ENCODE data around the gene IL1R1. TPM values are rescaled to one million over a fixed set of nuclear protein-coding genes. Genes with fewer than 3 reads are reported as not detected.
"Not testable (repeated sequence)": the region's sequence is repeated elsewhere in the genome, so short reads cannot be mapped to it uniquely, and the experiment has no call there.

Gene IL1R1
- total RNA-seq, 1 experiment from 2014 or later: 5.2 TPM

DNA sequence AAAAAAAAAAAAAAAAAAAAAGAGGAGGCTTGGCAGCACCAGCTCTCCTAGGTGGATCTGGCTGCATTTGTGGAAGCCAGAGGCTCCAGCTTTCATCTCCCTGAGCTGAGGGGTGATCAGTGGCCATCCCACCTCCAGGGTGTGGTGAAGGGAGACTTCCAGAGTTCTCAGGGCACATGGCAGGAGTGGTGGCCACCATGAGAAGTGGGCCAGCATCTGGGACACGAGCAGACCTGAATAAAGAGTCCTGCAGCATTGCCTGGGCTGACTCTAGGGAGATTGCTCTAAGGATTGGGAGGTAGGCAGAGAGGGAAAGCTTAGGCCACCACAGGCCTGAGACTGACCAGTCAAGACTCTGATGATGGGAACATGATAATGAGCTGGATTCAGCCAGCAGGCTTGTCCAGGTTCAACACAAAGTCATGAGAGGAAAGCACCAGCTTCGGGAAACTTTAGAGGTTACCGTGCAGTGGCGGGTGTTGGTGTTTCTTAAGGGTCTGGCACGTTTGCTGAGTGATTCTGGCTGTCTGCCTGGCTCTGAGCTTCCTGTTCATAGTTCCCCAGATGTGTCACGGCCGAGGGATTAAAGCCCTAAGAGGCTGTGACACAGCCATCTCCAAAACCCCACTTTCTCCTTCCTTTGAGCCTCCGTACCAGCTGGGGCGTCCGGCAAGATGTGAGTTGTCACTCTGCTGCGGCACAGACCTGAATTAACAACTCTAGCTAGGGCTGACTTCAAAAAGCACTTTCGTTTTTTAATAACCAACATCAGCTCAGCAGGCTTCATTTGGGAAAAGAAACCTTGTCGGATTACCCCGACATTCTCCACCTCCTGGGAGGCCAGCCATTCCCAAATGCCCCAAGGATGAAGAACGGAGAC lies 38.3 kb upstream of the IL1R1 start:
- TF ChIP-seq, protein P1, sequence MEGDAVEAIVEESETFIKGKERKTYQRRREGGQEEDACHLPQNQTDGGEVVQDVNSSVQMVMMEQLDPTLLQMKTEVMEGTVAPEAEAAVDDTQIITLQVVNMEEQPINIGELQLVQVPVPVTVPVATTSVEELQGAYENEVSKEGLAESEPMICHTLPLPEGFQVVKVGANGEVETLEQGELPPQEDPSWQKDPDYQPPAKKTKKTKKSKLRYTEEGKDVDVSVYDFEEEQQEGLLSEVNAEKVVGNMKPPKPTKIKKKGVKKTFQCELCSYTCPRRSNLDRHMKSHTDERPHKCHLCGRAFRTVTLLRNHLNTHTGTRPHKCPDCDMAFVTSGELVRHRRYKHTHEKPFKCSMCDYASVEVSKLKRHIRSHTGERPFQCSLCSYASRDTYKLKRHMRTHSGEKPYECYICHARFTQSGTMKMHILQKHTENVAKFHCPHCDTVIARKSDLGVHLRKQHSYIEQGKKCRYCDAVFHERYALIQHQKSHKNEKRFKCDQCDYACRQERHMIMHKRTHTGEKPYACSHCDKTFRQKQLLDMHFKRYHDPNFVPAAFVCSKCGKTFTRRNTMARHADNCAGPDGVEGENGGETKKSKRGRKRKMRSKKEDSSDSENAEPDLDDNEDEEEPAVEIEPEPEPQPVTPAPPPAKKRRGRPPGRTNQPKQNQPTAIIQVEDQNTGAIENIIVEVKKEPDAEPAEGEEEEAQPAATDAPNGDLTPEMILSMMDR (IDR thresholded peaks at IDR 0.05; ENCODE audit: unreplicated experiment): no peak
- Mint-ChIP-seq H3K27ac (ENCODE audit: low read depth, unreplicated experiment) (peak overlapping the region; percentile 89), H3K4me1 (ENCODE audit: insufficient read depth, unreplicated experiment) (peaks cover 29% of the 10 kb centered on the region), H3K36me3 (ENCODE audit: insufficient read depth, unreplicated experiment) (no peaks in the 10 kb centered on the region), H3K9me3 (ENCODE audit: unreplicated experiment) (no peaks in the 10 kb centered on the region), H3K27me3 (ENCODE audit: insufficient read depth, unreplicated experiment) (no peaks in the 10 kb centered on the region), H3K4me3 (ENCODE audit: unreplicated experiment) (peak overlapping the region; percentile 65)
- intact Hi-C loops (cut with micrococcal nuclease): no loop called here
- DNase-seq (ENCODE audit: unreplicated experiment): peak; percentile 82
- BruUV-seq (replicated peaks): no TSS peak
- CTCF ChIA-PET: interaction anchor here (0.5 to 0.7 kb wide), 5 partner anchors 125 to 1400 kb away, joined by 3 read pairs; no protein-coding TSS in a partner anchor
- POLR2A ChIA-PET: interaction anchor here (0.5 to 1.3 kb wide), 6 partner anchors 15 to 205 kb away, joined by 3 to 6 read pairs (median 3); partner anchors contain the start of gene IL1R1

DNA sequence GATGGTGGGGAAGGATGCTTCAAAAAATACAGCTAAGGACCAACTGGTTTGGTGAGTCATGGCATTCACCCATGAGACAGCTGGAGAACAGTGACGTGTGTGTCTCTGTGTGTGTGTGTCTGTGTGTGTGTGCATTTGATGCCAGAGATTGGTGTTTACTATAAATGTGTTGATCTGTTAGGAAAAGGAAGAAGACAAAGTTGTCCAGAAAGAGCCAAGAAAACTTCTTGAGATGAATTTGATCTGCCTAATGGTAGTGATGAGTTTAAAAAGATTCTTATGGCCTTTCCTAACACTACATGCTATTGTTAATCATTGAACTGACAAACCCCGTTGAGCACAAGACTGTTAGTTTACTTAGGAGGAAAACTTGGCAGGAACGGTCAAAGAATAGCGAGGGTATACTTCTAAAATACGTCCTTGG lies 36.4 kb upstream of the IL1R1 start:
- TF ChIP-seq, protein P1 (IDR thresholded peaks at IDR 0.05; ENCODE audit: unreplicated experiment): no peak
- DNase-seq (ENCODE audit: unreplicated experiment): no peak
- Mint-ChIP-seq H3K36me3 (ENCODE audit: insufficient read depth, unreplicated experiment) (no peaks in the 10 kb centered on the region), H3K27me3 (ENCODE audit: insufficient read depth, unreplicated experiment) (no peaks in the 10 kb centered on the region), H3K4me1 (ENCODE audit: insufficient read depth, unreplicated experiment) (peaks cover 12% of the 10 kb centered on the region), H3K4me3 (ENCODE audit: unreplicated experiment) (no peak overlapping the region), H3K9me3 (ENCODE audit: unreplicated experiment) (no peaks in the 10 kb centered on the region), H3K27ac (ENCODE audit: low read depth, unreplicated experiment) (no peak overlapping the region)
- BruUV-seq (replicated peaks): no TSS peak
- ChIA-PET POLR2A (interaction anchor here (0.5 to 1.0 kb wide), 2 partner anchors 22 to 57 kb away, joined by 3 to 4 read pairs; no protein-coding TSS in a partner anchor), CTCF (interaction anchor here (0.7 kb wide), 1 partner anchor 10 kb away, joined by 3 read pairs; no protein-coding TSS in a partner anchor)
- intact Hi-C loops (cut with micrococcal nuclease): no loop called here

DNA sequence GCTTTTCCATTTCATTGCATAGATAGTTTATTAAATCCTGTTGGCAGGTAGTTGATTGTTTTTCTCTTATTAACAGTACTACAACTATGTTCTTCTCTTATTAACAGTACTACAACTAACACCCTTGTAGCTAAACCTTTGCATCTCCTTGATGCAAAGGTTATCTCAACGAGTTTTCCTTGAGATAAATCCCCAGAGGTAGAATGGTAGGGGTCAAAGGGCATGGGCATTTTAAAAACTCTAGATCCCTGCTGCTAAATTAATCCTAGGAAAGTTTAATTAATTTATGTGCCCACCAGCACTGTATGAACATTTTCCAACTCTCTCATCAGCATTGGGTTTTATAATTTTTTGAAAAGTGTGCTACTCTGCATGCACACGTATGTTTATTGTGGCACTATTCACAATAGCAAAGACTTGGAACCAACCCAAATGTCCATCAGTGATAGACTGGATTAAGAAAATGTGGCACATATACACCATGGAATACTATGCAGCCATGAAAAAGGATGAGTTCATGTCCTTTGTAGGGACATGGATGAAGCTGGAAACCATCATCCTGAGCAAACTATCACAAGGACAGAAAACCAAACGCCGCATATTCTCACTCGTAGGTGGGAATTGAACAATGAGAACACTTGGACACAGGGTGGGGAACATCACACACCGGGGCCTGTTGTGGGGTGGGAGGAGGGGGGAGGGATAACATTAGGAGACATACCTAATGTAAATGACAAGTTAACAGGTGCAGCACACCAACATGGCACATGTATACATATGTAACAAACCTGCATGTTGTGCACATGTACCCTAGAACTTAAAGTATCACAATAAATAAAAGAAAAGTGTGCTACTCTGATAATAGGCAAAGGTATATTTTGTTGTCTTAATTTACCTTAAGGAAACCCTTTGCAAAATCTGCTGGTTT lies 35.5 kb upstream of the IL1R1 start:
- H3K27me3 Mint-ChIP-seq (ENCODE audit: insufficient read depth, unreplicated experiment); BruUV-seq (replicated peaks); intact Hi-C loops (cut with micrococcal nuclease); POLR2A ChIA-PET; H3K36me3 Mint-ChIP-seq (ENCODE audit: insufficient read depth, unreplicated experiment); DNase-seq (ENCODE audit: unreplicated experiment); H3K27ac Mint-ChIP-seq (ENCODE audit: low read depth, unreplicated experiment); H3K9me3 Mint-ChIP-seq (ENCODE audit: unreplicated experiment); H3K4me3 Mint-ChIP-seq (ENCODE audit: unreplicated experiment): not testable (repeated sequence)
- CTCF ChIA-PET: interaction anchor here (0.7 to 1.1 kb wide), 2 partner anchors 11 to 13 kb away, joined by 3 read pairs; no protein-coding TSS in a partner anchor
- H3K4me1 Mint-ChIP-seq (ENCODE audit: insufficient read depth, unreplicated experiment): peaks cover 12% of the 10 kb centered on the region

DNA sequence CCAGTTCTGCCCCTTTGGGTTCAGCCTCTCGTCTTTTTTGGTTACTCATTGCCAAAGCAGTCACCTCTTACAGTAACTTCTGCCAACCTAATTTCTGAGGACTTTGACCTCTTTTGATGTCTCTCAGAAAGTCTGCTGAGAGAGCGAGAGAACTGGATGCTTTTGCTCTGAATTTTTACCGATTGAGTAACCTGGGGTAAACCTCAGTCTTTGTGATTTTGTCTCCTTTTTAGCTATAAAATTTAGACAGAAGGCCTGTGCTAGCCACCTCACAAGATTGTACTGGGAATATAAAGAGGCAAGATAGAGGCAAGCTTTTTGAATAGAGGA lies 34.8 kb upstream of the IL1R1 start:
- Mint-ChIP-seq H3K27ac (ENCODE audit: low read depth, unreplicated experiment) (no peak overlapping the region), H3K36me3 (ENCODE audit: insufficient read depth, unreplicated experiment) (no peaks in the 10 kb centered on the region), H3K27me3 (ENCODE audit: insufficient read depth, unreplicated experiment) (no peaks in the 10 kb centered on the region), H3K9me3 (ENCODE audit: unreplicated experiment) (no peaks in the 10 kb centered on the region), H3K4me1 (ENCODE audit: insufficient read depth, unreplicated experiment) (peaks cover 12% of the 10 kb centered on the region), H3K4me3 (ENCODE audit: unreplicated experiment) (no peak overlapping the region)
- TF ChIP-seq, protein P1 (IDR thresholded peaks at IDR 0.05; ENCODE audit: unreplicated experiment): no peak
- ChIA-PET CTCF (interaction anchor here (1.1 kb wide), 1 partner anchor 13 kb away, joined by 3 read pairs; no protein-coding TSS in a partner anchor), POLR2A (no interaction called here)
- BruUV-seq (replicated peaks): no TSS peak
- intact Hi-C loops (cut with micrococcal nuclease): no loop called here
- DNase-seq (ENCODE audit: unreplicated experiment): no peak

Data from MCF 10A (cell line).